K562 (cell line): ENCODE data around the gene ESPL1. TPM values are rescaled to one million over a fixed set of nuclear protein-coding genes. Genes with fewer than 3 reads are reported as not detected.
A peak's percentile ranks its signal among the peaks of the same experiment; 100 is the strongest.

Source experiments
- ATAC-seq: fragments of 200-7000 bp; cut with Tn5 transposase; 3 replicates; pipeline ENCODE4 v1.9.1; 2020; ENCODE audit warnings: moderate library complexity
- BruUV-seq: library from RNA; stranded (reverse); fragments of 400-500 nt; replicated peaks from 2 replicates; lab custom pipeline; 2021; lab: Mats Ljungman, UMichigan
- CTCF ChIA-PET: fragments of 300-600 bp; formaldehyde crosslinking; extraction: SDS; loops from one replicate; lab custom pipeline; 2021; ENCODE audit warnings: low intra/inter-chr PET ratio; lab: Yijun Ruan, JAX
- POLR2A ChIA-PET: fragments of 300-600, 350-650 bp; sonication (Branson Sonifier 250); formaldehyde crosslinking; extraction: SDS; loops from one replicate; lab custom pipeline; 2021; ENCODE audit warnings: antibody characterized with exemption, inconsistent platforms; lab: Yijun Ruan, JAX
- DNase-seq, 4 experiments: peaks; one replicate each; pipeline versions ENCODE4 v3.0.0 to v3.0.0-alpha.2; 2011 to 2018; ENCODE audit warnings: low spot score in 3 of 4, mixed read lengths in 3 of 4; ENCODE audit errors: extremely low read depth in 1 of 4
- FAIRE-seq: peaks from 2 replicates; lab custom pipeline; 2011; peaks lifted over from hg19 to GRCh38; lab: Jason Lieb, UNC
- H2AFZ ChIP-seq: 2 replicates; pipeline ENCODE4 v1.6.0; 2011; ENCODE audit warnings: low read depth, low read length, control low read depth, inconsistent platforms
- H3K27ac ChIP-seq: fragments of 200-600 bp; 3 replicates; pipeline ENCODE4 v1.8.0; 2011; ENCODE audit warnings: low read depth, mild to moderate bottlenecking, control low read depth, inconsistent platforms, low read length, moderate library complexity, mixed read lengths; ENCODE audit errors: extremely low read depth
- H3K27me3 ChIP-seq, 2 experiments: fragments of 300-600 bp in 1 of 2; 2 replicates in 1 of 2; 3 replicates in 1 of 2; pipeline versions ENCODE4 v1.6.0 to v1.8.0; 2011; ENCODE audit warnings: inconsistent platforms in 2 of 2, low read length in 2 of 2, mild to moderate bottlenecking in 1 of 2, mixed read lengths in 1 of 2, moderate library complexity in 1 of 2; ENCODE audit not compliant: control insufficient read depth in 2 of 2, insufficient read depth in 2 of 2
- H3K36me3 ChIP-seq: fragments of 300-600 bp; 3 replicates; pipeline ENCODE4 v1.8.0; 2011; ENCODE audit warnings: mild to moderate bottlenecking, low read length, inconsistent platforms; ENCODE audit not compliant: control insufficient read depth, insufficient read depth
- H3K4me1 ChIP-seq, 2 experiments: fragments of 200-600 bp in 1 of 2; replicated peaks in 1 of 2; 2 replicates in 1 of 2; 3 replicates in 1 of 2; pipeline versions ENCODE4 v1.5.1 to v1.8.0; 2011; ENCODE audit warnings: inconsistent platforms in 2 of 2, low read length in 2 of 2, mild to moderate bottlenecking in 1 of 2, mixed read lengths in 1 of 2, moderate library complexity in 1 of 2; ENCODE audit not compliant: control insufficient read depth in 2 of 2, insufficient read depth in 2 of 2
- H3K4me2 ChIP-seq: 2 replicates; pipeline ENCODE4 v1.6.1; 2011; ENCODE audit warnings: low read length, control low read depth, inconsistent platforms, mixed read lengths; ENCODE audit not compliant: insufficient read depth
- H3K4me3 ChIP-seq: fragments of 200-600 bp; sonication (generic), shearing (Covaris generic); 2 replicates; pipeline ENCODE4 v1.5.1; 2016; ENCODE audit warnings: control low read depth, inconsistent platforms
- H3K79me2 ChIP-seq: fragments of 200-600 bp; 3 replicates; pipeline ENCODE4 v1.8.0; 2011; ENCODE audit warnings: low read length, inconsistent platforms; ENCODE audit not compliant: control insufficient read depth, insufficient read depth
- H3K9ac ChIP-seq, 2 experiments: 2 replicates each; pipeline versions ENCODE4 v1.6.0 to v1.6.1; 2011; ENCODE audit warnings: low read depth in 2 of 2, low read length in 2 of 2, control low read depth in 1 of 2, inconsistent platforms in 1 of 2, mild to moderate bottlenecking in 1 of 2, mixed read lengths in 1 of 2; ENCODE audit not compliant: insufficient read depth in 1 of 2
- H3K9me1 ChIP-seq: one replicate; pipeline ENCODE4 v1.6.0; 2011; ENCODE audit warnings: inconsistent platforms, mild to moderate bottlenecking, low read length, moderate library complexity; ENCODE audit not compliant: control insufficient read depth, insufficient read depth
- H3K9me3 ChIP-seq: replicated peaks from 2 replicates; pipeline ENCODE4 v1.5.1; 2011; ENCODE audit warnings: low read depth, low read length, inconsistent platforms; ENCODE audit not compliant: control insufficient read depth, insufficient read depth
- H4K20me1 ChIP-seq: replicated peaks from 2 replicates; pipeline ENCODE4 v1.6.1; 2011; ENCODE audit warnings: low read length, inconsistent platforms, mixed read lengths; ENCODE audit not compliant: control insufficient read depth, insufficient read depth
- EWSR1 ChIP-seq: fragments of 450-650 bp; IDR thresholded peaks from 2 replicates; pipeline ENCODE4 v1.6.1; 2018; ENCODE audit warnings: borderline replicate concordance, mild to moderate bottlenecking, low read depth, moderate library complexity; ENCODE audit not compliant: partially characterized antibody
- HDAC2 ChIP-seq: fragments of 450-650 bp; IDR thresholded peaks from 2 replicates; pipeline ENCODE4 v1.6.1; 2016; ENCODE audit warnings: mild to moderate bottlenecking
- HIVEP1 ChIP-seq: fragments of 250-450 bp; sonication (Bioruptor Pico); IDR thresholded peaks from 2 replicates; pipeline ENCODE4 v1.4.0; 2020; ENCODE audit warnings: mild to moderate bottlenecking
- NRF1 ChIP-seq, 2 experiments: fragments of 450-650 bp; IDR thresholded peaks in 1 of 2; conservative IDR thresholded peaks in 1 of 2; 2 replicates each; pipeline ENCODE4 v1.6.1; 2014; ENCODE audit warnings: mild to moderate bottlenecking in 2 of 2
- RBBP5 ChIP-seq: fragments of 200-600 bp; sonication (generic); IDR thresholded peaks from 2 replicates; pipeline ENCODE4 v1.6.1; 2012; ENCODE audit warnings: borderline replicate concordance, mild to moderate bottlenecking, low read length, control low read depth, inconsistent platforms; ENCODE audit not compliant: insufficient read depth, poor library complexity, severe bottlenecking
- SMARCA4 ChIP-seq: fragments of 450-650 bp; IDR thresholded peaks from 2 replicates; pipeline ENCODE4 v1.6.1; 2016
- YY1 ChIP-seq, 3 experiments: IDR thresholded peaks; 2 replicates each; pipeline ENCODE4 v1.6.1; 2011; ENCODE audit warnings: low read length in 2 of 3, mild to moderate bottlenecking in 2 of 3, moderate library complexity in 2 of 3, borderline replicate concordance in 1 of 3, control low read depth in 1 of 3, low read depth in 1 of 3; ENCODE audit not compliant: insufficient read depth in 3 of 3, insufficient replicate concordance in 2 of 3, control insufficient read depth in 1 of 3, insufficient read length in 1 of 3; ENCODE audit errors: extremely low read depth in 1 of 3
- ZBTB7A ChIP-seq: IDR thresholded peaks from 2 replicates; pipeline ENCODE4 v1.6.1; 2011; ENCODE audit warnings: low read depth, mild to moderate bottlenecking, low read length, moderate library complexity, borderline replicate concordance; ENCODE audit not compliant: control insufficient read depth
- ZNF444 ChIP-seq: fragments of 250-450 bp; sonication (Bioruptor Pico); IDR thresholded peaks from 2 replicates; pipeline ENCODE4 v1.4.0; 2020; ENCODE audit warnings: mild to moderate bottlenecking, moderate library complexity
- ZNF584 ChIP-seq: fragments of 200-800 bp; sonication (Bioruptor generic); IDR thresholded peaks from 2 replicates; pipeline ENCODE4 v1.6.1; 2016; ENCODE audit warnings: low read depth, mild to moderate bottlenecking, missing genetic modification characterization, missing compliant biosample characterization
- WGBS: fragments of 100-300 bp; shearing (Covaris generic); methylation state at CpG from one replicate; pipeline ENCODE4 v1.1.6; 2016; ENCODE audit warnings: low coverage, mixed read lengths; ENCODE audit not compliant: insufficient coverage; ENCODE audit errors: missing lambda C conversion rate; 5-methylcytosine and 5-hydroxymethylcytosine counted together
- in situ Hi-C: fragments of 300-500 bp; cut with MboI; formaldehyde crosslinking; loops from 4 replicates; pipeline ENCODE4 v1.15.0; 2018; ENCODE audit warnings: inconsistent platforms, mixed read lengths
- intact Hi-C: fragments of 100-400 bp; cut with micrococcal nuclease; formaldehyde crosslinking; loops from 2 replicates; pipeline ENCODE4 v1.14.2; 2022
- polyA plus RNA-seq, 8 experiments: library from polyadenylated mRNA; depleted of rRNA in 4 of 8; stranded (reverse) in 5 of 8; unstranded in 3 of 8; fragments of >200 nt; fragmentation: Nextera tagmentation in 2 of 8; fragmentation: Illumina TruSeq in 1 of 8; extraction: Ambion mirVana in 2 of 8; extraction: Trizol in 1 of 8; gene quantifications; 2 replicates each; pipeline versions ENCODE4 v1.2.1 to v1.2.3, GENCODE V29; 2011 to 2014; ENCODE audit warnings: inconsistent platforms in 1 of 8, missing spikeins in 1 of 8
- total RNA-seq, 7 experiments: library from RNA; depleted of rRNA in 6 of 7; stranded (reverse); fragments of >200 nt in 6 of 7; fragmentation: Illumina TruSeq in 2 of 7; extraction: Trizol in 2 of 7; gene quantifications; 2 replicates each; pipeline versions ENCODE4 v1.2.1 to v1.2.3, GENCODE V29; 2011 to 2021; ENCODE audit warnings: low replicate concordance in 1 of 7
- TF ChIP-seq, protein P1 (sequence below): sonication (generic); formaldehyde crosslinking; IDR thresholded peaks from 2 replicates; pipeline ENCODE4 v1.9.0; 2022; ENCODE audit warnings: mild to moderate bottlenecking, missing genetic modification reagents
- TF ChIP-seq, protein P2 (sequence below), 3 experiments: fragments of 200-800 bp in 1 of 3; fragments of 250-450 bp in 1 of 3; fragments of 450-650 bp in 1 of 3; sonication (Bioruptor Pico) in 1 of 3; sonication (Bioruptor generic) in 1 of 3; formaldehyde crosslinking in 1 of 3; IDR thresholded peaks; 2 replicates each; pipeline versions ENCODE4 v1.6.1 to v1.8.0; 2016 to 2022; ENCODE audit warnings: mild to moderate bottlenecking in 2 of 3, missing genetic modification characterization in 2 of 3, missing compliant biosample characterization in 1 of 3, moderate library complexity in 1 of 3

The ESPL1 gene
- total and polyA plus RNA-seq, 9 of the 15 experiments (the other 6 are each of a cell fraction or from before 2014, with no cell fraction given), result 1.2 to 55.0 (median 18.7) TPM

DNA sequence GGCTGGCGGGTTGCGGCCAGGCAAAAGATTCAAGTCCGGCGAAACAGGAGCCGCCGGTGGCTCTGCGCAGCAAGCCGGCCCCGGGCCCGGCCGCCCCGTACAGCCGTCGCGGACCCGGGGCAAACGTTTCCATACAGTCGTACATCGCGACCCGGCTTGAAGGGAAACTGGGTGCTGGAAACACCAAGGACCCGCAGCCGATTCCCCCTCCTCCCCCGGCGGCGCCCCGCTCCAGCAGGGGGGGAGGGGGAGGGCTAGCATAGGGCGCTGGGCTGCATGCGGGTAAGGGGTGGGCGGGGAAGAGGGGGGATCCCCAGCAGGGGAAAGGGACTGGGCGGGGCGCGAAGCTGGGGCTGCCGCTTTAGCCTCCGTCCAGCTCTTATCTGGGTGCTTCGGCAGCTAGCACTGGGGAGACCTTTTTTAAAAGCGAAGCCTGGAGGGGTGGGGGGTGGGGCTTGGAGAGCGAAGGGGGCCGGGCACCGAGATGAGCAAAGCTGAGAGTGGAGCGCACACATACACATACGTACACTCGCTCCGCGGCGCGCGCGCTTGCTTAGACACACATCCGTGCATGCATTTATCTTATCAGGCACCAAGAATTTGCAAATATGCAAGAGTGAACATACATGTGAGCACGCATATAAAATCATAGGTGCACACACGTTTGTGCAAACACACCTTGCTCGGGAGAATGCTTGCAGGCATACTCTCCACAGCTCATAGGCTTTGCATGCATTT, 48.0 kb upstream of the ESPL1 start (continued):
- TF ChIP-seq, protein P1, sequence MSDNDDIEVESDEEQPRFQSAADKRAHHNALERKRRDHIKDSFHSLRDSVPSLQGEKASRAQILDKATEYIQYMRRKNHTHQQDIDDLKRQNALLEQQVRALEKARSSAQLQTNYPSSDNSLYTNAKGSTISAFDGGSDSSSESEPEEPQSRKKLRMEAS, result peak; percentile 59; the same call in 1 of the 2 replicates
- TF ChIP-seq HDAC2 (0 out of 2 replicates have a peak, but pooled peaks have one; percentile 74), ZBTB7A (peak; percentile 58; the same call in 1 of the 2 replicates), ZNF444 (CRISPR knock-in tag) (peak; percentile 88), HIVEP1 (CRISPR knock-in tag) (no peak), SMARCA4 (no peak), RBBP5 (peak; percentile 58)

DNA sequence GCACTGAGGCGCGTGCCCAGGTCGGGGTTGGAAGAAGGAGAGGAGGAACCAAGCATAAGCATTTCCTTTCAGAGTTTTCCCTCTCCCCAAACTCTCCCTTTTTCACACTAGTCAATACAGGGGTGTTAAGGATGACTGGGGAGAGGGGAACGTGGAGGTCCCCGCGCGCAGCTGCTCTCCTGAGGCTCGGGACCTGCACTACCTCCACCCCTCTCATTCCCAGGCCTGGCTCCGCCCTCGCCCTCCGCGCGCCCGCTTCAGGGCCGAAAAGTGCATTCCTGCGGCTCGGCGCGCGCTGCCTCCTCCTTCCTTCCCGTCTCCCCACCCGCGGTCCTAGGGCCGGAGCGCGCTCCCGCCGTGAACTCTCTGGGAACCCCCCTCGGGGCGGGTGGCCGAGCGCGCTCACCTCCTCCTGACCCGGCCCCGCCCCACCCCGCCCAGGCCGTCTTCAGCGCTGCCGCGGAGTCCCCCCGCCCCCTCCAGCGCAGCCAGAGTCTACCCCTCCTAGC, 47.4 kb upstream of the ESPL1 start:
- DNase-seq (peak; percentile 95 to 96 (median 96)), FAIRE-seq (peak; percentile 64), ATAC-seq (peak; percentile 86)
- H3K27ac ChIP-seq, result peak overlapping the region; percentile 99
- peak overlapping the region; percentile 64 for H3K4me3 ChIP-seq
- H3K27me3 ChIP-seq, result no peaks in the 10 kb centered on the region
- WGBS, result 0% methylated on average over 24 of the region's 42 CpGs
- peak overlapping the region; percentile 99 for H3K4me2 ChIP-seq
- no peaks in the 10 kb centered on the region for H3K9me3 ChIP-seq
- peaks cover 50 to 79% of the 10 kb centered on the region in 2 experiments for H3K4me1 ChIP-seq
- intact Hi-C loops, result loop anchor here (1.0 to 2.0 kb wide), 3 partner anchors 31 to 48 kb away; partner anchors contain the start of genes CSAD, ESPL1 and ZNF740
- H3K79me2 ChIP-seq, result peaks cover 24% of the 10 kb centered on the region
- no TSS peak for BruUV-seq
- peak overlapping the region; percentile 94 for H2AFZ ChIP-seq
- H4K20me1 ChIP-seq, result no peaks in the 10 kb centered on the region
- no peaks in the 10 kb centered on the region for H3K36me3 ChIP-seq
- H3K9me1 ChIP-seq, result no peaks in the 10 kb centered on the region
- CTCF ChIA-PET, result no interaction called here
- in situ Hi-C loops, result no loop called here
- peak overlapping the region; percentile 89 to 93 for H3K9ac ChIP-seq
- POLR2A ChIA-PET, result interaction anchor here (0.8 to 2.2 kb wide), 9 partner anchors 9 to 70 kb away, joined by 3 to 6 read pairs (median 4); partner anchors contain the start of genes CSAD, ESPL1 and ZNF740
- peak; percentile 74 to 78 for TF ChIP-seq NRF1 (conservative IDR thresholded peaks at IDR 0.05 in 1 of 2, IDR thresholded peaks at IDR 0.05 in 1 of 2)
- TF ChIP-seq YY1 (IDR thresholded peaks at IDR 0.05; ENCODE audit: borderline replicate concordance in 1 of 3, control insufficient read depth in 1 of 3, extremely low read depth in 1 of 3, insufficient read depth in 3 of 3, insufficient read length in 1 of 3, insufficient replicate concordance in 2 of 3, low read depth in 1 of 3, low read length in 2 of 3), result peak in 1 of 3 experiments; percentile 11
- no peak for TF ChIP-seq EWSR1
- TF ChIP-seq ZNF584, result 0 out of 2 replicates have a peak, but pooled peaks have one; percentile 57
- TF ChIP-seq, protein P2, sequence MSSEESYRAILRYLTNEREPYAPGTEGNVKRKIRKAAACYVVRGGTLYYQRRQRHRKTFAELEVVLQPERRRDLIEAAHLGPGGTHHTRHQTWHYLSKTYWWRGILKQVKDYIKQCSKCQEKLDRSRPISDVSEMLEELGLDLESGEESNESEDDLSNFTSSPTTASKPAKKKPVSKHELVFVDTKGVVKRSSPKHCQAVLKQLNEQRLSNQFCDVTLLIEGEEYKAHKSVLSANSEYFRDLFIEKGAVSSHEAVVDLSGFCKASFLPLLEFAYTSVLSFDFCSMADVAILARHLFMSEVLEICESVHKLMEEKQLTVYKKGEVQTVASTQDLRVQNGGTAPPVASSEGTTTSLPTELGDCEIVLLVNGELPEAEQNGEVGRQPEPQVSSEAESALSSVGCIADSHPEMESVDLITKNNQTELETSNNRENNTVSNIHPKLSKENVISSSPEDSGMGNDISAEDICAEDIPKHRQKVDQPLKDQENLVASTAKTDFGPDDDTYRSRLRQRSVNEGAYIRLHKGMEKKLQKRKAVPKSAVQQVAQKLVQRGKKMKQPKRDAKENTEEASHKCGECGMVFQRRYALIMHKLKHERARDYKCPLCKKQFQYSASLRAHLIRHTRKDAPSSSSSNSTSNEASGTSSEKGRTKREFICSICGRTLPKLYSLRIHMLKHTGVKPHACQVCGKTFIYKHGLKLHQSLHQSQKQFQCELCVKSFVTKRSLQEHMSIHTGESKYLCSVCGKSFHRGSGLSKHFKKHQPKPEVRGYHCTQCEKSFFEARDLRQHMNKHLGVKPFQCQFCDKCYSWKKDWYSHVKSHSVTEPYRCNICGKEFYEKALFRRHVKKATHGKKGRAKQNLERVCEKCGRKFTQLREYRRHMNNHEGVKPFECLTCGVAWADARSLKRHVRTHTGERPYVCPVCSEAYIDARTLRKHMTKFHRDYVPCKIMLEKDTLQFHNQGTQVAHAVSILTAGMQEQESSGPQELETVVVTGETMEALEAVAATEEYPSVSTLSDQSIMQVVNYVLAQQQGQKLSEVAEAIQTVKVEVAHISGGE (CRISPR knock-in tag; IDR thresholded peaks at IDR 0.05), result 0 out of 6 replicates have a peak, but pooled peaks of 1 of the 3 experiments have one; percentile 20
